ENCODE results near the gene SLC2A5. TPM values are rescaled to one million over a fixed set of nuclear protein-coding genes. Genes with fewer than 3 reads are reported as not detected.

Gene SLC2A5
- total RNA-seq, 1 donor from 2014 or later: not detected

DNA sequence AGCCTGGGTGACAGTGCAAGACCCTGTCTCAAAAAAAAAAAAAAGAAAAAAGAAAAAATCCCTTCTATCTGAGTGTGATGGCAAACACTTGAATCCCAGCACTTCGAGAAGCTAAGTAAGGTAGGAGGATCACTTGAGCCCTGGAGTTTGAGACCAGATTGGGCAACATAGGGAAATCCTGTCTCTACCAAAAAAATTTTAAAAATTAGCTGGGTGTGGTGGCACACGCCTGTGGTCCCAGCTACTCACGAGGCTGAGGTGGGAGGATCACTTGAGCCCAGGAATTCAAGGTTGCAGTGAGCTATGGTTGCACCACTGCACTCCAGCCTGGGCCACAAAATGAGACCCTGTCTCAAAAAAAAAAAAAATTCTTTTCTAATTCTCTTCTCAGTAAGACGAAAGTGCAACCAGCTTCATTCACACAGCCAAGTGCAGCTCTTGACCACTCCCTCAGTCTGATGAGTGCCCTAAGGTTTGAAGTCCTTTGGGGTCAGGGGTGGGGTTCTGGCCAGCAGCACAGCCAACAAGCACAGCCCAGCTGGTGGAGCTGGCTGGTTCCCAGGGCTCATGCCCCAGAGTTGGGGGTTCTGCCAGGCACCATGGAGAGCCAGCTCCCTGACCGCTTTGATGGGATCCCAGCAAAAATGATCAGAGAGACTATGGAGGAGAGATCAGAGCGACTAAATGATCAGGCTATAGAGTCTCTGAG, 8.0 kb downstream of the SLC2A5 start:
- Mint-ChIP-seq H3K27me3 (ENCODE audit: unreplicated experiment) (no peaks in the 10 kb centered on the region), H3K9me3 (ENCODE audit: unreplicated experiment) (no peaks in the 10 kb centered on the region), H3K4me3 (ENCODE audit: unreplicated experiment) (peak overlapping the region; percentile 18), H3K36me3 (ENCODE audit: unreplicated experiment) (no peaks in the 10 kb centered on the region), H3K27ac (ENCODE audit: unreplicated experiment) (peak overlapping the region; percentile 89), H3K4me1 (ENCODE audit: unreplicated experiment) (peaks cover 40% of the 10 kb centered on the region)
- DNase-seq (ENCODE audit: extremely low spot score, unreplicated experiment): no peak
- TF ChIP-seq, protein P1, sequence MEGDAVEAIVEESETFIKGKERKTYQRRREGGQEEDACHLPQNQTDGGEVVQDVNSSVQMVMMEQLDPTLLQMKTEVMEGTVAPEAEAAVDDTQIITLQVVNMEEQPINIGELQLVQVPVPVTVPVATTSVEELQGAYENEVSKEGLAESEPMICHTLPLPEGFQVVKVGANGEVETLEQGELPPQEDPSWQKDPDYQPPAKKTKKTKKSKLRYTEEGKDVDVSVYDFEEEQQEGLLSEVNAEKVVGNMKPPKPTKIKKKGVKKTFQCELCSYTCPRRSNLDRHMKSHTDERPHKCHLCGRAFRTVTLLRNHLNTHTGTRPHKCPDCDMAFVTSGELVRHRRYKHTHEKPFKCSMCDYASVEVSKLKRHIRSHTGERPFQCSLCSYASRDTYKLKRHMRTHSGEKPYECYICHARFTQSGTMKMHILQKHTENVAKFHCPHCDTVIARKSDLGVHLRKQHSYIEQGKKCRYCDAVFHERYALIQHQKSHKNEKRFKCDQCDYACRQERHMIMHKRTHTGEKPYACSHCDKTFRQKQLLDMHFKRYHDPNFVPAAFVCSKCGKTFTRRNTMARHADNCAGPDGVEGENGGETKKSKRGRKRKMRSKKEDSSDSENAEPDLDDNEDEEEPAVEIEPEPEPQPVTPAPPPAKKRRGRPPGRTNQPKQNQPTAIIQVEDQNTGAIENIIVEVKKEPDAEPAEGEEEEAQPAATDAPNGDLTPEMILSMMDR (IDR thresholded peaks at IDR 0.05): no peak

DNA sequence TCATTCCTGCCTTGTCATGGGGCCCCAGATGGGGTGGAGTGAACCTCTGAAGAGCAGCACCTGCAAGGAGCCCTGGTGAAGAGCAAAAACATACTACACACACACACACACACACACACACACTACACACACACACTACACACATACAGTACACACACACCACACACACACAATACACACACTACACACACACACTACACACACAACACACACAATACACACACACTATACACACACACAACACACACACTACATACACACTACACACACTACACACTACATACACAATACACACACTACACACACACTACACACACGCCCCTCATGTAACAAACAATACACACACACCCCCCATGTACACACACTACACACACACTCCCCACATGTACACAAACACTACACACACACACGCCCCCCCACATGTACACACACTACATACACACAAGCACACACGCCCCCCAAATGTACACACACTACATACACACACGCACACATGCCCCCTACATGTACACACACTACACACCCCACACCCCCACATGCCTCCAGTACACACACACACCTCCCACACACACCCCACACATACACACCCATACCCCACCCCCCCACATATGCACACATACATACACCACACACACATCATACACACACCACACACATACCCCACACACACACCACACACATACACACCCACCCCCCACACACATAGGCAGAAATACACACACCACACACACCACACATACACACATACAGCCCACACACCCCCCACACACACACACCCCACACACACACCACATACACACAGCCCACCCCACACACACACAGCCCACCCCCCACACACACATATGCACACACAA, 9.3 kb downstream of the SLC2A5 start:
- Mint-ChIP-seq H3K4me3 (ENCODE audit: unreplicated experiment) (no peak overlapping the region), H3K4me1 (ENCODE audit: unreplicated experiment) (peaks cover 35% of the 10 kb centered on the region), H3K36me3 (ENCODE audit: unreplicated experiment) (no peaks in the 10 kb centered on the region), H3K9me3 (ENCODE audit: unreplicated experiment) (no peaks in the 10 kb centered on the region), H3K27me3 (ENCODE audit: unreplicated experiment) (no peaks in the 10 kb centered on the region), H3K27ac (ENCODE audit: unreplicated experiment) (no peak overlapping the region)
- TF ChIP-seq, protein P1 (IDR thresholded peaks at IDR 0.05): no peak
- no peak for DNase-seq (ENCODE audit: extremely low spot score, unreplicated experiment)

DNA sequence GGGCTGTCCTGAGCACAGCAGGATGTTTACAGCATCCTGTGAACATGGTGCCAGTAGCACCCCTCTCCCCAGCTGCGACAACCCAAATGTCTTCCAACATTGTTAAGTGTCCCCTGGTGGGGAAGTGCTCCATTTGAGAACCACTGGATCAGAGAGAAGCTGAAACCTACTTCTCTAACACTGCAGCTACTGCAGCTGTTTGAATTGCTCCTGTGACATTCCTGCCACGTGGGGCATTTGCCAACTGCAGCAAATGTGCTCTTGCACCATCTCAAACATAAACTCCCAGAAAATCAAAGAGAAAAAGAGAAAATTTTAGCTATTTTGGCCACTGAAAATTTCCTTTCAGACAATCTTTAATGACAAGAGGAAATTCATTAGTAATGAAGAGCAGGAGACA, 11.0 kb downstream of the SLC2A5 start:
- Mint-ChIP-seq H3K36me3 (ENCODE audit: unreplicated experiment) (no peaks in the 10 kb centered on the region), H3K27me3 (ENCODE audit: unreplicated experiment) (peaks cover 5% of the 10 kb centered on the region), H3K27ac (ENCODE audit: unreplicated experiment) (no peak overlapping the region), H3K4me3 (ENCODE audit: unreplicated experiment) (no peak overlapping the region), H3K9me3 (ENCODE audit: unreplicated experiment) (no peaks in the 10 kb centered on the region), H3K4me1 (ENCODE audit: unreplicated experiment) (peaks cover 23% of the 10 kb centered on the region)
- no peak for DNase-seq (ENCODE audit: extremely low spot score, unreplicated experiment)
- TF ChIP-seq, protein P1 (IDR thresholded peaks at IDR 0.05): peak; percentile 34

DNA sequence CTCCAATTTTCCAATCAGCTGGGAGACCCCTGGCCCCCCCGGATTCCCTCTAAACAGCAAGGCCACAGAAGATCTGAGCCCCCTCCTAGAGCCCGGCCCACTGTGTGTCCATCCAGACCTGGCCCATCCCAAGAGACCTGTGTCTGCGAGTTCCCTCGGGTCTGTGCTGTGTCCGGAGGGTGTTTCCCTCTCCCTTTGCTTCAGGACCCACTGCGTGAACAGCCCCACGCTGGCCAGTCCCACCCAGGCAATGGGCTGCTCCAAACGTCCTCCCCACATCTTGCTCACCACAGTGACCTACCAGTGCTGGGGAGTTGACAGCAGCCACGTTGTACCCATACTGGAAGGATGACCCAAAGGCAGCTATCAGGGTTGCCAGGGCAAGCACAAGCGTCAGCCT, 11.6 kb downstream of the SLC2A5 start:
- Mint-ChIP-seq H3K4me1 (ENCODE audit: unreplicated experiment) (peaks cover 21% of the 10 kb centered on the region), H3K27me3 (ENCODE audit: unreplicated experiment) (peaks cover 5% of the 10 kb centered on the region), H3K27ac (ENCODE audit: unreplicated experiment) (no peak overlapping the region), H3K4me3 (ENCODE audit: unreplicated experiment) (no peak overlapping the region), H3K9me3 (ENCODE audit: unreplicated experiment) (no peaks in the 10 kb centered on the region), H3K36me3 (ENCODE audit: unreplicated experiment) (no peaks in the 10 kb centered on the region)
- no peak for DNase-seq (ENCODE audit: extremely low spot score, unreplicated experiment)
- TF ChIP-seq, protein P1 (IDR thresholded peaks at IDR 0.05): no peak
